ENCODE measurements around the gene NECAB3.
A peak's percentile ranks its signal among the peaks of the same experiment; 100 is the strongest.

Gene NECAB3

GRCh38 chr20:33664085-33664761 lies 10.0 kb downstream of the NECAB3 start:
- DNase-seq (ENCODE audit: low read depth in 2 of 2), result no peak

GRCh38 chr20:33663161-33664084 lies 10.8 kb downstream of the NECAB3 start:
- DNase-seq (ENCODE audit: low read depth in 2 of 2), result peak; percentile 64 to 66

GRCh38 chr20:33662172-33662571 lies 12.1 kb downstream of the NECAB3 start, which contains the start of gene C20orf144:
C20orf144 (plus strand) TSS chr20:33662327; CDS start chr20:33662346, 19 bp downstream.
- DNase-seq (ENCODE audit: low read depth in 2 of 2), result no peak

- no peak for DNase-seq (ENCODE audit: low read depth in 2 of 2)
Measured at GRCh38 chr20:33660685-33661058, 13.6 kb downstream of the NECAB3 start.

GRCh38 chr20:33660035-33660684 lies 14.1 kb downstream of the NECAB3 start:
- no peak for DNase-seq (ENCODE audit: low read depth in 2 of 2)

GRCh38 chr20:33659341-33660034 lies 14.7 kb downstream of the NECAB3 start:
- DNase-seq (ENCODE audit: low read depth in 2 of 2), result no peak

- no peak for DNase-seq (ENCODE audit: low read depth in 2 of 2)
Measured at GRCh38 chr20:33658929-33659328, 15.3 kb downstream of the NECAB3 start.

GRCh38 chr20:33658510-33658909 lies 15.7 kb downstream of the NECAB3 start:
- no peak for DNase-seq (ENCODE audit: low read depth in 2 of 2)

GRCh38 chr20:33657704-33658095 lies 16.5 kb downstream of the NECAB3 start:
- DNase-seq (ENCODE audit: low read depth in 2 of 2), result no peak

GRCh38 chr20:33656783-33657703 lies 17.2 kb downstream of the NECAB3 start:
- DNase-seq (ENCODE audit: low read depth in 2 of 2), result no peak

- no peak for DNase-seq (ENCODE audit: low read depth in 2 of 2)
Measured at GRCh38 chr20:33656010-33656782, 18.0 kb downstream of the NECAB3 start.

- no peak for DNase-seq (ENCODE audit: low read depth in 2 of 2)
Measured at GRCh38 chr20:33655164-33655563, 19.1 kb downstream of the NECAB3 start.

GRCh38 chr20:33654680-33655161 lies 19.5 kb downstream of the NECAB3 start:
- DNase-seq (ENCODE audit: low read depth in 2 of 2), result no peak

- DNase-seq (ENCODE audit: low read depth in 2 of 2), result no peak
Measured at GRCh38 chr20:33653900-33654596, 20.2 kb downstream of the NECAB3 start.

- no peak for DNase-seq (ENCODE audit: low read depth in 2 of 2)
Measured at GRCh38 chr20:33653218-33653899, 20.9 kb downstream of the NECAB3 start.

GRCh38 chr20:33651562-33652048 lies 22.6 kb downstream of the NECAB3 start:
- DNase-seq (ENCODE audit: low read depth in 2 of 2), result no peak

- no peak for DNase-seq (ENCODE audit: low read depth in 2 of 2)
Measured at GRCh38 chr20:33650753-33651561, 23.3 kb downstream of the NECAB3 start.
